NCI-H2227 treated with DMSO at 0.1 percent for 48 hours (cell line): ENCODE measurements around the gene MAN2B1.
"Not testable (repeated sequence)": the region's sequence is repeated elsewhere in the genome, so short reads cannot be mapped to it uniquely, and the experiment has no call there.

Source experiments
- DNase-seq: peaks from one replicate; lab custom pipeline; 2025; lab: John Stamatoyannopoulos, UW

MAN2B1 gene

DNA sequence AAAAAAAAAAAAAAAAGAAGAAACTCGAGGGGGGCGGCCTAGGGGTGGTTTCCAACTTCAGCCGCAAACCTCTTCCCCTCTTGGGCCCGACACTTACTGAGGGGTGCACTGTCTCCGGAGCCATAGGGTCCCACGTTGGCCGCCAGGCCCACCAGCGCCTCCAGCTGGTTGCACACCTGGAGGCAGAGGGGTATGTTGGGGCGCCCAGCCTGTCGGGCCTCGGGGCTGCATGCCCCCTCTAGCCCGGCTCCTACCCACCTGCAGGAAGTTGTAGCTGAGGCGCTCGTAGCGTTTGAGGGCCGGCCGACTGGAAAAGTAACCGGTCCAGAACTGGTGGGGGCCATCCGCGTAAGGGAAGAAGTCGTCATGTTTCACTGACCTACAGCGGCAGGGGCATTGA lies 8.6 kb downstream of the MAN2B1 start:
- no peak for DNase-seq

DNA sequence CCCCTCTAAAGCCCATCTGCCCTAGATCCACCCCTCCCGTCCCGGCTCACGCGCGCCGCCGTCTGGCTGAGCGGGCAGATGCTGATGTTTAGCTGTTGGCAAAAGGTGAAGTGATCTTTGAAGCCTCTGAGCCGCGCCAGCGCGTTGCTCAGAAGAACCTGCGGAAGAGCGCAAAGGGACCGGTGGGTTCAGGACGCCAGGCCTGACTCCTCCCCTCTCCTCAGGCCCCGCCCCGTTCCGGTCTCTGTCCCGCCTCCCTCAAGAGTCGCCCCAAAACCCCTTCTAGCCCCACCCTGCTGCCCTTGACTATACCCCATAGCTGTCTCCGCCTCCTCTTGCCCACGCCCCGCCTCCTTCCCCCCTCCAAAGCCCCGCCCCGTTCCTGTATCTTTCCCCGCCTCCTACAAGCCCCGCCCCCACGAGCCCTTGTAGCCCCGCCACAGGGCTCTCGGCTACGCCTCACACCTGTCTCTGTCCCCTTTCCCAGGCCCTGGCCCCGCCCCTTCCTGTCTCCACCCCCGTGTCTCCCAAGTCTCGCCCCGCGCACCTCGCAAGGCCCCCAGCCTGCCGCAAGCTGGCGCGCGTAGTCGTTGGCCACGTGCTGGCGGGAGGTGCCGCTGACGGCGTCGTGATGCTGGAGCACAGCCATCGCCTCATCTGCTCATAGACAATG lies 9.5 kb downstream of the MAN2B1 start:
- no peak for DNase-seq

DNA sequence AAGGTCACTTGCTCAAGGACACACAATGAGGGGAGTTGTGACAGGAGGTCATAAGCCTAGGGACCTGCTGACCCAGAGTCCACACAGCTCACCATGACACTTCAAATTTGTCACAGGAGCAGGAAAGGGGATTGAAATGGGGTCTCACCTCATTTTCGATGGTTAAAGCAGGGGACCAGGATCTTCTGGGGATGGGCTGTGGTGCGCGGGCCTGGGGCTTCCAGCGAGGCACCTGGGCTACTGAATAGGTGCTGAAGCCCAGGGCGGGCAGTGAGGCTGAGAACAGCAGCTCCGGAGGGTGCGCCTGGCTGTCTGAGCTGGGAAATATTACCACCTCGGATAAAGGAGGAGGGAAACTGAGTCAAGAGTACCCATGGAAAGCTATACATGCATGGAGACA lies 11.0 kb downstream of the MAN2B1 start:
- no peak for DNase-seq

DNA sequence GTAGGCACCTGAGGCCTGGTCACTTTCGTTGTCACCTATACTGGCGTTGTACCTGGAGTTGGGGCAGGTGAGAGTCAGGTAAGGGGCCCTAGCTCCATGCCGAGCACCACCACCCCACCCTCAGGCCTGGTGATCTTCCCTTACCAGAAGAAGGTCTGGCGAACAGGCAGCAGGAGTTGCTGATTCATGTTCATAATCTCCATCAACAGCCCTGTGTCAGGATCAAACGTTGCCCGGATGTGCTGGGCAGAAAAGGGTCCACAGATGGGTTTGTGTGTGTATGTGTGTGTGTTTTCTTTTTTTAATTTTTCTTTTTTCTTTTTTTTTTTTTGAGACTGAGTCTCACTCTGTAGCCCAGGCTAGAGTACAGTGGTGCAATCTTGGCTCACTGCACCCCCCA lies 14.3 kb downstream of the MAN2B1 start:
- DNase-seq: no peak

DNA sequence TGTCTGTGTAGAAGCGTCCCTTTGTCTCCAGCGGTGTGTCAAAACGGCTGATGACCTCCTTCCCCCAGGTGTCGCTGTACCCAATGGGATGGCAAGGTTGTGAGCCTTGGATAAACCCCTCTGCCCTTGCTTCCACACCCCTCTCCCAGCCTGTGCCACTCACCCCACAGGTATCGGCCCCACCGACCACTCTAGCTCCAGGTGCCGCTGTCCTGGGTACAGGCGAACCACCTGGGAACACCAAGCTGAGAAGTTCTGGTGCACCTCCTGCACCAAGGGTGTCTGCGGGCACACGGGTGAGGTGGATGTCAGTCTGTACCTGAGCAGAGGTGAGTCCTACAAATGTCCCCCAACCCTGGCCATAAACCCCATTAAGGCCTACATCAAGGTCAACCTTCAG lies 16.6 kb downstream of the MAN2B1 start:
- DNase-seq: no peak

DNA sequence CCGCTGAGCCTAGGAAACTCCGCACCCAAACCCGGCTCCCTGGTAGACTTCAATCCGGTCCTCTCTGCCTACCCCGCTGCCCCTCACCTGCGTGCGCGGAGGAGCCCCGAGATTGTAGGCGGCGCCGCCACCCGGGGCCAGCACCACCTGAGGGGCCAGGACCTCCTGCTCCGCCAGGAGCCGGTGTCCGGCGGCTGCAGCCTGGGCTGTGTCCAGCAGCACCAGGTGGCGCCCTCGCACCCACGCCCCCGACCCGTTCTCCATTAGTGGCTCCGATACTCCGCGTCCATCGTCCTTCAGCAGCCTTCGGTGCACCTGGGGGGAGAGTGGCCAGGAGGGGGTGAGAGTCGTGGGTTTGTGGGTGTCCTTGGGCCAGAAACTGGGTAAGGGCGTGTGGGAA lies 18.5 kb downstream of the MAN2B1 start:
- DNase-seq: no peak

DNA sequence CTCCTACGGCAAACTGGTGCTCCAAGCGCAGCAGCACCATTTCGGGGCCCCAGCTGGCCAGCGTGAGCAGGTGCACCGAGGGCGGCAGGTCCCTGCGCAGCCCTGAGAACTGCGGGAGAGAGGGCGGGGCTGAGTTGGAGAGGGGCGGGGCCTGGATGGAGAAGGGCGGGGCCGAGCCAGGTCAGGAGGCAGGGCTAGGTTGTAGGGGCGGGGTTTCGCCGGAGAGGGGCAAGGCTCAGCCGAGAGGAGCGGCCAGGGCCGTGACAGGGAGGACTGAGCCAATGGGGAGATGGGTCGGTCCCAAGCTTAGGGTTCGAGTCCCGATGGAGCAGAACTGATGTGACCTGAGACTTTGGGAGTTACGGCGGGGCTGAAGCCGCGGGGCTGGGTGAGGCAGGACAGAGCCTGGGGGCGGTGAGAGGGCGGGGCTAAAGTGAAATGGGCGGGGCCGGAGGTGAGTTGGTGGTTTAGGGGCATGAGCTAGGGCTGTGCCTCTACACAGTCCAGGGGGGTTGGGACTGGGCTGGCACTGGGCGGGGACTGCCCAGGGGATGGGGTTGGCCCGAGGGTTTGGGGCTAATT lies 19.0 kb downstream of the MAN2B1 start:
- no peak for DNase-seq

DNA sequence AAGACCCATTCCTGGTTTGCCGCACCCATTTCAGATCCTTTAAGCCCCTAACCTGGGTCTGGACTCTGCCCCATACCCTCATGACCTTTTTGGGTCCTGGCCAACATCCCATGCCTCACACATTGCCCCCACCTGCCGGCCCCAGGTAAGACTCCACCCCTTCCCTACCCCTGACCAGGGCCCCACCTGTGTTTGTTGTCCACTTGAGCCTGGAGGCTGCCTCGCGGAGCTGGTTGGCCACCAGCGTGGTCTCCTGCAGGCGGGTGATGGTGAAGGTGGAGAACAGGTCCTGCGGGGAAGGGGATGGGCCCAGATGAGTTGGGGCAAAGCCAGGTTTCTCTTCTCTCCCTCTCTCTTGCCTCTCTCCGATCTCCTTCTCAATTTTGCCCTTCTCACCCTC lies 19.5 kb downstream of the MAN2B1 start:
- no peak for DNase-seq

DNA sequence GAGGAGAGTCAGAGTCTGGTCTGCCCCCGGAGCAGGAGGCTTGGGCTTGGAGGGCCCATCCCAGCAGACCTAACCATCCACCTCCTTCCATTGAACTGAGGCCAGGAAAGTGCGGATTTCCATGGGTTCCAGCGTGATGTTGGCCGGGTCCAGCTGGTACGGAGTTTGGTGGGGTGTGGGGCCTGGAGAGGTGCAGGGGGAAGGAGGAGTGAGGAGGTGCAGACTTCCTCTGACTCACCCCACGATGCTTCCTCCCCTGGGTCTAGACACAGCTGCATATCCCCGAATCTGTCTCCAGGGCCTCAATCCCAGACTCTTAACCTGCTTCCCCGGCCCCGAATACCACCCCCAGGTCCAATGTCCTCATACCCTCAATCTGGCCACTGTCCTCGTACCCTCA lies 20.0 kb downstream of the MAN2B1 start:
- no peak for DNase-seq

DNA sequence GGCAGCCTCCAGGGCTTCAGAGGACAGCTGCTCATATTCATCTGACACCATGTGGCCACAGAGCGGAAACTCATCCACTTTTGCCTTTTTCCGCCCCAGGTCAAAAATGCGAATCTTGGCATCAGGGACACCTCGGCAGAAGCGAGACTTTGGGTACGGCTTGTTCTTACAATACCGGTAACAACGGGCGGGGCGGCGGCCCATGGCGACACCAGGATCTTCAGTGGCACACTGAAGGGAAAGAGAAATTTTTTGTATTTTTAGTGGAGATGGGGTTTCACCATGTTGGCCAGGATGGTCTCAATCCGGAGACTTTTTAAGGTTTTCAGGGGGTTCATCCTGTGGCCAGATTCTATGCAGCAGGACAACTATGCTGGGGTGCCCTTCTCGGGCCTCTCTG lies 22.8 kb downstream of the MAN2B1 start:
- DNase-seq: not testable (repeated sequence)

DNA sequence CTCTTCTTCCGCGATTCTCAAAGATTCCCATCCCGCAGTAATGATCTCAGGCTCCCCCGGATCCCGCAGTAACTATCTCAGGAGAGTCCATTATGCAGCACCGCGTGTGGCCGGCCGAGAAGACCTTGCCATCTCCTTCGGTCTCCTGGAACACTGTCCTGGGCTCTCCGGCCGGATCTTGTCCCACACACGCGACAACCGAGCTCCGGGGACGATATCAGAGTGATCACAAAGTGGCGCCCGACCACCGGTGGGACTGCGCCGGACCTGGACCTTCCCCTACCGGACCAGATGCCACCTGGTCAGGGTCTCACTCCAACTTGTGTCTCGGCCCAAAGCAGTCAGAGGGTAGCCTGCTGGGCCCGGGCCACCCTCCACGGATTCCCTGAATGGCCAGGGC lies 24.0 kb downstream of the MAN2B1 start:
- no peak for DNase-seq

DNA sequence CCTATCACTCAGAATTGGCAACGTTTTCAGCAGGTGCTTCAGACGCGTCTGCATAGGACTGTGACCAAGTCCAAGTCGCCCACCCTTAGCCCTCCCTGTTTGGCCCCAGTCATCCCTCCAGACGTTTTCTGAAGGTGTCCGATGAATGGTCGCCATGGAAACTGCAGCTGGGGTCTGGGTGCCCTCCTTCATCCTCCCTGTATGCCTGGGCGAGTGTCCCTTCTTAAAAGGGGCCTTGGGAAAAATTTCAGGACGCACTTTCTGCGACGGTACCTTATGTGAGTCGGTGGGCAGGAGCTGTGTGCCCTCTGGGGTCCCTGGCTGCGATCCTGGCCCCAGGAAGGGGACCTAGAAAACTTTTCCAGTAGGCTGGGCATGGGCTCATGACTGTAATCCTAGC lies 25.1 kb downstream of the MAN2B1 start:
- no peak for DNase-seq

DNA sequence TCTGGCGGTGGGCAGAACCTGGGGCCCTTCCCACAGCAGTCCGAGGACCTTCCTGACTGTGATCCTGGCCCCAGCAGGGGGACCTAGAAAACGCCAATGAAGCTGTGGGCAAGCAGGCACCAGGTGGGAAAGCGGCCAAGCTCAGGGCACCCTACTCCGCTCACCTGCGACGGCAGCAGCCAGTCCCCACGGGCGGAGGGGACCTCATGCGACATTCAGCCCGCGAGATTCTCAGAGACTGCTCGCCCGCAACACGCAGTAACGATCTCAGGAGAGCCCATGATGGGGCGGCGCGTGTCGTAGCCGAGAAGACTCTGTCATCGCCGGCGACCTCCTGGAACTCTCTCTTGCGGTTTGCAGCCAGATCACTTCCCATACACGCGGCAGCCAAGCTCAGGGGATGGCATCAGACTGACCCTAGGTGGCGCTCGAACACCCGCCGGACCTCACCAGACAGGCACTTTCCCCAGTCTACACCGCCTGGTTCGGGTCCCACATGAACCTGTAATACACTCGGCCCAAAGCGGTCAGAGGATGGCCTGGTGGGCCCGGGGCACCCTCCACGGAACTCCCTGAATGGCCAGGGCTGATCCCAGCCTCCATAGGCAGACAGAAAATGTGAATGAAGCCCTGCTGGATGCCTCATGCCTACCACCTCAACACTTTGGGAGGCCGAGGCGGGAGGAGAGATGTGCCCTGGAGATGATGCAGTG lies 26.5 kb downstream of the MAN2B1 start:
- peak; percentile 11 for DNase-seq

DNA sequence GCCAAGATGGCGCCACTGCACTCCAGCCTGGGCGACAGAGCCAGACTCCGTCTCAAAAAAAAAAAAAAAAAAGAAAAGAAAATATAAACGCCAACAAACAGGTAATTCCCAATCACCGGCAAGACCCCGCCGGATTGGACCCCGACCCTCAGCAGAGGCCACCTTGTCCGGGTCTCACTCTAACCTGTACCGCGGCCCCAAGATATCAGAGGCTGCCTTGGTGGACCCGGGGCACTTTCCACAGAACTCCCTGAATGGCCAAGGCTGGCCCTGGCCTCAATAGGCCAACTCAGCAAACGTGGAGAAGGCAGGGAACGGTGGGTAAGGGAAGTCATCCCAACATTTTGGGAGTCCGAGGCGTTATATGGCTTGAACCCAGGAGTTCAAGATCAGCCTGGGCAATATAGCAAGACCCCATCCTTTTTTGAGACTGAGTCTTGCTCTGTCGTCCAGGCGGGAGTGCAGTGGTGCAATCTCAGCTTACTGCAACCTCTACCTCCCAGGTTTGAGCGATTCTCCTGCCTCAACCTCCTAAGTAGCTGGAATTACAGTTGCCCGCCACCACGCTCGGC lies 27.8 kb downstream of the MAN2B1 start:
- DNase-seq: no peak

DNA sequence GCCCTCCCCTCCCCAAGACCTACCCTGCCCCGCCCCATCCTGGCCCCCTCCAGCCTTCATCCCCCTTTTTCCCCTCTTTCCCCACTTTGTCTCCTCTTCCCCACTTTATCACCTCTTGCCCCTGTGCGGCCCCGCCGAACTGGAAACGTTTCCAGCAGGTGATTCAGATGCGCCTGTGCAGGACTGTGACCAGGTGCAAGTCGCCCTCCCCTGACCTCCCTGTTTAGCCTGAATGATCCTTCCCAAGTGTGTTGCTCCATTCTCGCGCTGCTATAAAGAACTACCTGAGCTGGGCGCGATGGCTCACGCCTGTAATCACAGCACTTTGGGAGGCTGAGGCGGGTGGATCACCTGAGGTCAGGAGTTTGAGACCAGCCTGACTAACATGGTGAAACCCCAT lies 29.9 kb downstream of the MAN2B1 start:
- DNase-seq: no peak

DNA sequence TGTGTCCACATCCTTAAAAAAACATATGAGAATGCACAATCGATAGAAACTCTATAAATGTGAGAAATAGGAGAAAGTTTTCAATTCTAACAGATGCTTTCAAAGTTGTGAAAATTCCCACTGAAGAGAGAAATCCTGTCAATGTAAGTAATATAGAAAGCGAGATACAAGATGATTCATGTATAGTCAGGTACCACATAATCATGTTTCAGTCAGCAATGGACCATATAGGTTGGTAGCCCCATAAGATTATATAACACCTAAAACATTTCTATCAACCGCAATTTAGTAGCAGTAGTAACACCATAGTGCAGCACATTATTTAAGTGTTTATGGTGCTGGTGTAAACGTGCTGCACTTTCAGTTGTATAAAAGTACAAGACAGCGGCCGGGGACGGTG lies 37.3 kb downstream of the MAN2B1 start:
- DNase-seq: no peak

DNA sequence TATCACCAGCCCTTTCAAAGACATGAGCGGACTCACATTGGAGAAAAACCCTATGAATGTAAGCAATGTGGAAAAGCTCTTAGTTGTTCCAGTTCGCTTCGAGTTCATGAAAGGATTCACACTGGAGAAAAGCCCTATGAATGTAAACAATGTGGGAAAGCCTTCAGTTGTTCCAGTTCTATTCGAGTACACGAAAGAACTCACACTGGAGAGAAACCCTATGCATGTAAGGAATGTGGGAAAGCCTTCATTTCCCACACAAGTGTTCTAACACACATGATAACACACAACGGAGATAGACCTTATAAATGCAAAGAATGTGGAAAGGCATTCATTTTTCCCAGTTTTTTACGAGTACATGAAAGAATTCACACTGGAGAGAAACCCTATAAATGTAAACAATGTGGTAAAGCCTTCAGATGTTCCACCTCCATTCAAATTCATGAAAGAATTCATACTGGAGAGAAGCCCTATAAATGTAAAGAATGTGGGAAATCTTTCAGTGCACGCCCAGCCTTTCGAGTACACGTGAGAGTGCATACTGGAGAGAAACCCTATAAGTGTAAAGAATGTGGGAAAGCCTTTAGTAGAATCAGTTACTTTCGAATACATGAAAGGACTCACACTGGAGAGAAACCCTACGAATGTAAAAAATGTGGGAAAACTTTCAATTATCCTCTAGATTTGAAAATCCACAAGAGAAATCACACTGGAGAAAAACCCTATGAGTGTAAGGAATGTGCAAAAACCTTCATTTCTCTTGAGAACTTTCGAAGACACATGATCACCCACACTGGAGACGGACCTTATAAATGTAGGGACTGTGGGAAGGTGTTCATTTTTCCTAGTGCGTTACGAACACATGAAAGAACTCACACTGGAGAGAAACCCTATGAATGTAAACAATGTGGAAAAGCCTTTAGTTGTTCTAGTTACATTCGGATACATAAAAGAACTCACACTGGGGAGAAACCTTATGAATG lies 38.2 kb downstream of the MAN2B1 start:
- DNase-seq: no peak

DNA sequence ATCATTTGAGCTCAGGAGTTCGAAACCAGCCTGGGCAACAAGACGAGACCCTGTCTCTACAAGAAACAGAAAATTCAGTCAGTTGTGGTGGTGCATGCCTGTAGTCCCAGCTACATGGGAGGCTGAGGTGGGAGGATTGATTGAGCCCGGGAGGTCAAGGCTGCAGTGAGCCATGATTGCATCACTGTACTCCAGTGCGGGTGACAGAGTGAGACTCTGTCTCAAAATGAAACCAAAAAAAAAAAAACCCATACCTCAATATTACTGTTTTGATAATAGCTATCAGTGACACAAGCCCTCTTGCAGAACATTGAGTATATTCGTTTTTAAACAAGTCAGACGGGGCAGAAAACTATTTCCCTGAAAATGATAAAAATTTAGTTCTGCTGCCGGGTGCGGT lies 39.6 kb downstream of the MAN2B1 start:
- no peak for DNase-seq

DNA sequence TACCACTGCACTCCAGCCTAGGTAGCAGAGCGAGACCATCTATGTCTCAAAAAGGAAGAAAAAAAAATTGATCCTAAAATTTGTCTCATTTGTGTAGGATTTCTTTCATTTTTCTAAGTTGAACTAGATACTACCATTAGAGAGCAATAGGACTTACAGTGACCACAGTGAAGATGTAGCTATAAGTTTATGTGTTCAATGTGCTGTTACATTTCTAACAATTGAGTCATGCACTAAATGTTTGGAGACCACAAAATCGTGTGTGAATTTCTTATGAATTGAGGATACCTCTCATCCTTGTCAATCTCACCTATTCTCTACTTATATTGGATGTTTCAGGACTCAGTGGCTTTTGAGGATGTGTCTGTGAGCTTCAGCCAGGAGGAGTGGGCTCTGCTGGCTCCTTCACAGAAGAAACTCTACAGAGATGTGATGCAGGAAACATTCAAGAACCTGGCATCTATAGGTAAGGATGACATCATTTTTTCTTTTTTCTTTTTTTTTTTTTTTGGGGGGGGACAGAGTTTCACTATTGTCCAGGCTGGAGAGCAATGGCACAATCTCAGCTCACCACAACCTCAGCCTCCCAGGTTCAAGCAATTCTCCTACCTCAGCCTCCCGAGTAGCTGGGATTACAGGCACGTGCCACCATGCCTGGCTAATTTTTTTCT lies 43.0 kb downstream of the MAN2B1 start:
- DNase-seq: no peak

DNA sequence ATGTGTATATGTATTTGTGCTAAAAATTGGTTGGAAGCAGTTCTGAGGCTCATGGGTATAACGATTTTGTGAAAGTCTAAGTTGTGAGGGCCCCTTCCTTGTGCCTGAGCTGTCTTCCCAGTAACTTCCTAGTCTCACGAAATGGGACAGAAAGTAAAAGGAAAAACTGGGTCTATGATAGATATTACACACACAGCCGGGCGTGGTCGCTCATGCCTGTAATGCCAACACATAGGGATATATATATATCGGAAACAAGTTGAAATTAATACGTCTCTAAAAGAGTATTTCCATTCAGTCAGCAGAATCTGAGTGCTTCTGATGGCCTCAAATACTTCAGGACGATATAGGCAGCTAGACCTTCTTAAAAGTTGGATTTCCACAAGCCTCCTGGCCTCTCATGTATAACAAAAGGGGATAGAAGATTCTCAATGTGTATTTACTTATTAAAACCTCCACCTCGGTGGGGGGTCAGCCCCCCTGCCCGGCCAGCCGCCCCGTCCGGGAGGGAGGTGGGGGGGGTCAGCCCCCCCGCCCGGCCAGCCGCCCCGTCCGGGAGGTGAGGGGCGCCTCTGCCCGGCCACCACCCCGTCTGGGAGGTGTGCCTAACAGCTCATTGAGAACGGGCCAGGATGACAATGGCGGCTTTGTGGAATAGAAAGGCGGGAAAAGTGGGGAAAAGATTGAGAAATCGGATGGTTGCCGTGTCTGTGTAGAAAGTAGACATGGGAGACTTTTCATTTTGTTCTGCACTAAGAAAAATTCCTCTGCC lies 45.1 kb downstream of the MAN2B1 start:
- DNase-seq: not testable (repeated sequence)

DNA sequence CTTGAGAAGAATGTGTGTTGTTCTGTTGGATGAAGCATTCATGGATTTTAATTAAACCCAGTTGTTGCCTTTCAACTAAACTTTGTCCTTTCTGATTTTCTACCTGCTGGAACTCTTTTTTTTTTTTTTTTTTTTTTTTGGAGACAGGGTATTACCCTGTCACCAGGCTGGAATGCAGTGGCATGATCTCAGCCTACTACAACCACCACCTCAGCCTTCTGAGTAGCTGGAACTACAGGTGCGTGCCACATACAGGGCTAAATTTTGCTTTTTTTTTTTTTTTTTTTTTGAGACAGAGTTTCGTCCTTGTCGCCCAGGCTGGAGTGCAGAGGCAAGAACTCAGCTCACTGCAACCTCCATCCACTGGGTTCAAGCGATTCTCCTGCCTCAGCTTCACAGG lies 48.9 kb downstream of the MAN2B1 start:
- DNase-seq: no peak
